Testis (tissue), 3 donors: ENCODE results near the gene ZNF490. TPM values are rescaled to one million over a fixed set of nuclear protein-coding genes. Genes with fewer than 3 reads are reported as not detected.

Experiments
- DNase-seq: peaks from one replicate; pipeline ENCODE4 v3.0.0-alpha.2; 2019
- H3K27ac ChIP-seq, 2 donors: fragments of 200-600 bp; sonication (generic); one replicate each; pipeline ENCODE4 v1.5.1; 2019
- H3K27me3 ChIP-seq: fragments of 200-600 bp; sonication (generic); one replicate; pipeline ENCODE4 v1.5.1; 2019
- H3K36me3 ChIP-seq: fragments of 200-600 bp; sonication (generic); one replicate; pipeline ENCODE4 v1.5.1; 2017; ENCODE audit warnings: low read depth; ENCODE audit errors: missing control alignments
- H3K4me1 ChIP-seq: fragments of 200-600 bp; sonication (generic); one replicate; pipeline ENCODE4 v1.5.1; 2019
- H3K4me3 ChIP-seq, 2 donors: fragments of 200-600 bp; sonication (generic); one replicate each; pipeline ENCODE4 v1.5.1; 2017 to 2019
- H3K9me3 ChIP-seq: fragments of 200-600 bp; sonication (generic); one replicate; pipeline ENCODE4 v1.5.1; 2017
- CTCF ChIP-seq, 3 experiments: fragments of 450-650 bp in 2 of 3; fragments of 200-600 bp in 1 of 3; sonication (generic) in 1 of 3; IDR thresholded peaks; one replicate each; pipeline ENCODE4 v1.5.1; 2016 to 2019; ENCODE audit warnings: antibody characterized with exemption in 3 of 3, mild to moderate bottlenecking in 2 of 3, moderate library complexity in 1 of 3
- POLR2A ChIP-seq: fragments of 450-650 bp; IDR thresholded peaks from one replicate; pipeline ENCODE4 v1.6.1; 2017; ENCODE audit warnings: antibody characterized with exemption, mild to moderate bottlenecking, moderate library complexity
- WGBS, 2 donors: methylation state at CpG; one replicate each; pipeline ENCODE4 v1.1.5; 2018; 5-methylcytosine and 5-hydroxymethylcytosine counted together
- intact Hi-C: fragments of 100-400 bp; cut with DNase I; formaldehyde crosslinking; loops from one replicate; pipeline ENCODE4 v1.15.1; 2023; ENCODE audit warnings: low total_unique reads
- polyA plus RNA-seq: library from polyadenylated mRNA; stranded (reverse); fragments of 350-450 nt; fragmentation: Illumina TruSeq; extraction: RNeasy Lipid Tissue Mini Kit (QIAGEN cat#74804); gene quantifications from one replicate; pipeline ENCODE4 v1.2.3, GENCODE V29; 2014; ENCODE audit warnings: low read depth, low replicate concordance; ENCODE audit not compliant: insufficient read depth
- total RNA-seq, 2 donors: library from RNA; depleted of rRNA; stranded (reverse); fragments of >200 nt; gene quantifications; one replicate each; pipeline ENCODE4 v1.2.3, GENCODE V29; 2016

The ZNF490 gene
- total and polyA plus RNA-seq, 3 donors from 2014 or later, result 2.5 to 10.4 (median 6.6) TPM

DNA sequence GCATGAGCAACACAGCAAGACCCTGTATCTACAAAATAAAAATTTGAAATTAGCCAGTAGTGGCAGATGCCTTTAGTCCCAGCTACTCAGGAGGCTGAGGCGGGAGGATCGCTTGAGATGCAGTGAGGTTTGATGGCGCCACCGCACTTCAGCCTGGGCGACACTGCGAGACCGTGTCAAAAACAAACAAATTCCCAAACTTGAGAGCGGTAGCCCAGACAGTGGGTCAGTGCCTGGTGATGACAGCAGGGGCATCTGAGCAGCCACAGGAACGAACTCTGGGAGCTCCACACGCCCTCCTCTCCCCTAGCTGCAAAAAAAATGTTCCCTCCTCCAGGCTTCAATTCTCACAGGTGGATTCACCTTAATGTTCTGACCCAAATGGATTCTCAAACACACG lies 14.1 kb downstream of the ZNF490 start:
- intact Hi-C loops, result no loop called here
- H3K27me3 ChIP-seq, result no peaks in the 10 kb centered on the region
- H3K4me1 ChIP-seq, result no peaks in the 10 kb centered on the region
- no peaks in the 10 kb centered on the region for H3K36me3 ChIP-seq
- 66 to 81% methylated on average over 11 of the region's 11 CpGs for WGBS, 2 donors
- no peaks in the 10 kb centered on the region for H3K9me3 ChIP-seq
- H3K4me3 ChIP-seq, result peak overlapping the region; percentile 33 to 49
- no peak overlapping the region for H3K27ac ChIP-seq
- DNase-seq, result no peak
- TF ChIP-seq CTCF (IDR thresholded peaks at IDR 0.05) (no peak), POLR2A (no peak)

- no peak overlapping the region for H3K27ac ChIP-seq
- no peak for DNase-seq
- no peak overlapping the region for H3K4me3 ChIP-seq
- WGBS, 2 donors, result 93 to 97% methylated on average over 9 of the region's 9 CpGs
- no peaks in the 10 kb centered on the region for H3K36me3 ChIP-seq
- intact Hi-C loops, result no loop called here
- H3K4me1 ChIP-seq, result no peaks in the 10 kb centered on the region
- TF ChIP-seq CTCF (IDR thresholded peaks at IDR 0.05), result no peak
- TF ChIP-seq POLR2A, result no peak
- H3K27me3 ChIP-seq, result no peaks in the 10 kb centered on the region
- no peaks in the 10 kb centered on the region for H3K9me3 ChIP-seq
Measured at GRCh38 chr19:12581100-12581499, 29.5 kb downstream of the ZNF490 start.

DNA sequence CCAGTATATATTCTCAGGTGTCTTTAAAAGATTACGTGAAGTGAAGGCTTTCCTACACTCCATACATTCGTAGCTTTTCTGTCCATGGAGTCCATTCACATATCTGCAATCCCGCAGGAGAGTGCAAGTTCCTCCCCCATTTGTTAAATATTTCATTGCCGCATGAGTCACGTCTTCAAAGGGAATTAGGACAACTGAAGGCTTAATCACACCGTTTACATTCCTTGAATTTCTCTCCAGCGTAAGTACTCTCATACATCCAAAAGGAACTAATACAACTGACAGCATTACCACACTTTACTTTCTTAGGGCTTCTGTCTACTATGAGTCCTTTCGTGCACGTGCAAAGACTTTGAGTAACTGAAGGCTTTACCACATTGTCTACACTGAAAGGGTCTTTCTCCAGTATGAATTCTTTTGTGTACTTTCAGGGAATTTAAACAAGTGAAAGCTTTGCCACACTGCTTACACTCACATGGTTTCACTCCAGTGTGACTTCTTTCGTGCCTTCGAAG lies 30.4 kb downstream of the ZNF490 start:
- Histone ChIP-seq H3K4me3 (no peak overlapping the region), H3K27ac (no peak overlapping the region), H3K4me1 (no peaks in the 10 kb centered on the region), H3K36me3 (no peaks in the 10 kb centered on the region), H3K9me3 (no peaks in the 10 kb centered on the region), H3K27me3 (no peaks in the 10 kb centered on the region)
- intact Hi-C loops, result no loop called here
- no peak for DNase-seq
- 89 to 95% methylated on average over 11 of the region's 11 CpGs for WGBS, 2 donors
- TF ChIP-seq CTCF (IDR thresholded peaks at IDR 0.05) (no peak), POLR2A (no peak)

GRCh38 chr19:12578641-12579040 lies 32.0 kb downstream of the ZNF490 start:
- Histone ChIP-seq H3K27me3 (no peaks in the 10 kb centered on the region), H3K4me3 (no peak overlapping the region), H3K4me1 (no peaks in the 10 kb centered on the region), H3K9me3 (no peaks in the 10 kb centered on the region), H3K27ac (no peak overlapping the region), H3K36me3 (no peaks in the 10 kb centered on the region)
- 91 to 96% methylated on average over 10 of the region's 10 CpGs for WGBS, 2 donors
- intact Hi-C loops, result no loop called here
- DNase-seq, result no peak
- TF ChIP-seq POLR2A, result no peak
- TF ChIP-seq CTCF (IDR thresholded peaks at IDR 0.05), result no peak

GRCh38 chr19:12574036-12574435 lies 36.6 kb downstream of the ZNF490 start:
- Histone ChIP-seq H3K4me3 (no peak overlapping the region), H3K4me1 (no peaks in the 10 kb centered on the region), H3K27me3 (no peaks in the 10 kb centered on the region), H3K27ac (no peak overlapping the region), H3K36me3 (no peaks in the 10 kb centered on the region), H3K9me3 (no peaks in the 10 kb centered on the region)
- WGBS, 2 donors, result 71 to 82% methylated on average over 7 of the region's 7 CpGs
- TF ChIP-seq CTCF (IDR thresholded peaks at IDR 0.05) (no peak), POLR2A (no peak)
- intact Hi-C loops, result no loop called here
- no peak for DNase-seq
